HepG2 (cell line): Measurements from ENCODE around the gene CAPRIN2. TPM values are rescaled to one million over a fixed set of nuclear protein-coding genes. Genes with fewer than 3 reads are reported as not detected.

Experiments
- AHR ChIP-seq: IDR thresholded peaks from 2 replicates; pipeline ENCODE4 v1.6.1; 2018; ENCODE audit warnings: missing genetic modification reagents, missing compliant biosample characterization
- ARNT2 ChIP-seq: sonication (generic); formaldehyde crosslinking; IDR thresholded peaks from 2 replicates; pipeline ENCODE4 v1.8.0; 2022; ENCODE audit warnings: mild to moderate bottlenecking, low read depth, missing genetic modification reagents, moderate library complexity
- EEA1 ChIP-seq: sonication (generic); formaldehyde crosslinking; IDR thresholded peaks from 2 replicates; pipeline ENCODE4 v1.5.1; 2020; ENCODE audit warnings: mild to moderate bottlenecking, missing genetic modification reagents, borderline replicate concordance
- JDP2 ChIP-seq: sonication (generic); formaldehyde crosslinking; IDR thresholded peaks from 2 replicates; pipeline ENCODE4 v1.8.1; 2022; ENCODE audit warnings: missing genetic modification reagents, borderline replicate concordance
- KLF15 ChIP-seq: sonication (generic); formaldehyde crosslinking; IDR thresholded peaks from 2 replicates; pipeline ENCODE4 v1.8.1; 2023; ENCODE audit warnings: borderline replicate concordance, mild to moderate bottlenecking, inconsistent platforms, missing genetic modification reagents, mixed read lengths
- MZF1 ChIP-seq: sonication (generic); formaldehyde crosslinking; IDR thresholded peaks from 2 replicates; pipeline ENCODE4 v1.8.1; 2023; ENCODE audit warnings: mild to moderate bottlenecking, missing genetic modification reagents, borderline replicate concordance
- NPAS2 ChIP-seq: sonication (generic); formaldehyde crosslinking; IDR thresholded peaks from 2 replicates; pipeline ENCODE4 v1.8.0; 2022; ENCODE audit warnings: mild to moderate bottlenecking, missing genetic modification reagents, borderline replicate concordance
- NR2F1 ChIP-seq, 2 experiments: fragments of 450-650 bp in 1 of 2; formaldehyde crosslinking in 1 of 2; IDR thresholded peaks; 2 replicates each; pipeline versions ENCODE4 v1.5.0 to v1.6.1; 2016 to 2020; ENCODE audit warnings: mild to moderate bottlenecking in 1 of 2, missing compliant biosample characterization in 1 of 2, missing genetic modification reagents in 1 of 2, moderate library complexity in 1 of 2
- PTBP1 ChIP-seq: fragments of 200-400 bp; formaldehyde crosslinking; IDR thresholded peaks from 2 replicates; pipeline ENCODE4 v1.6.1; 2018; ENCODE audit warnings: low read length, low read depth; ENCODE audit not compliant: poor library complexity, severe bottlenecking
- RBAK ChIP-seq: sonication (generic); formaldehyde crosslinking; IDR thresholded peaks from 2 replicates; pipeline ENCODE4 v1.5.1; 2020; ENCODE audit warnings: mild to moderate bottlenecking, missing genetic modification reagents
- SIN3B ChIP-seq: fragments of 150-350 bp; IDR thresholded peaks from 2 replicates; pipeline ENCODE4 v1.6.1; 2014; ENCODE audit warnings: low read length
- SP2 ChIP-seq: sonication (generic); formaldehyde crosslinking; IDR thresholded peaks from 2 replicates; pipeline ENCODE4 v1.5.1; 2020; ENCODE audit warnings: mild to moderate bottlenecking, missing genetic modification reagents
- ZFP37 ChIP-seq: sonication (generic); formaldehyde crosslinking; IDR thresholded peaks from 2 replicates; pipeline ENCODE4 v1.4.0; 2020; ENCODE audit warnings: missing genetic modification reagents, borderline replicate concordance
- polyA plus RNA-seq, 8 experiments: library from polyadenylated mRNA; depleted of rRNA in 3 of 8; stranded (reverse) in 7 of 8; unstranded in 1 of 8; fragments of >200 nt; fragmentation: Illumina TruSeq in 4 of 8; extraction: Trizol in 4 of 8; gene quantifications; 2 replicates each; pipeline versions ENCODE4 v1.2.1 to v1.2.3, GENCODE V29; 2011 to 2016; ENCODE audit warnings: low read depth in 4 of 8, missing spikeins in 1 of 8, mixed read lengths in 1 of 8; ENCODE audit not compliant: insufficient read depth in 1 of 8
- total RNA-seq, 5 experiments: library from RNA; depleted of rRNA; stranded (reverse); fragments of >200 nt; fragmentation: Illumina TruSeq; extraction: Trizol; gene quantifications; 2 replicates each; pipeline ENCODE4 v1.2.3, GENCODE V29; 2016; ENCODE audit warnings: low read depth in 1 of 5
- TF ChIP-seq, protein P1 (sequence below): sonication (generic); formaldehyde crosslinking; IDR thresholded peaks from 2 replicates; pipeline ENCODE4 v1.5.0; 2020; ENCODE audit warnings: missing genetic modification reagents
- TF ChIP-seq, protein P2 (sequence below): sonication (generic); formaldehyde crosslinking; IDR thresholded peaks from 2 replicates; pipeline ENCODE4 v1.8.1; 2023; ENCODE audit warnings: mild to moderate bottlenecking, missing genetic modification reagents
- TF ChIP-seq, protein P3 (sequence below): sonication (generic); formaldehyde crosslinking; IDR thresholded peaks from 2 replicates; pipeline ENCODE4 v1.5.1; 2020; ENCODE audit warnings: missing genetic modification reagents, mild to moderate bottlenecking, borderline replicate concordance
- TF ChIP-seq, protein P4 (sequence below): sonication (generic); formaldehyde crosslinking; IDR thresholded peaks from 2 replicates; pipeline ENCODE4 v1.8.0; 2022; ENCODE audit warnings: mild to moderate bottlenecking, missing genetic modification reagents
- TF ChIP-seq, protein P5 (sequence below): sonication (generic); formaldehyde crosslinking; IDR thresholded peaks from 2 replicates; pipeline ENCODE4 v1.8.1; 2023; ENCODE audit warnings: missing genetic modification reagents, inconsistent platforms, borderline replicate concordance

Gene CAPRIN2
- total and polyA plus RNA-seq, 2 of the 13 experiments (the other 11 are each of a cell fraction or from before 2014, with no cell fraction given): 21.7 to 30.6 TPM

DNA sequence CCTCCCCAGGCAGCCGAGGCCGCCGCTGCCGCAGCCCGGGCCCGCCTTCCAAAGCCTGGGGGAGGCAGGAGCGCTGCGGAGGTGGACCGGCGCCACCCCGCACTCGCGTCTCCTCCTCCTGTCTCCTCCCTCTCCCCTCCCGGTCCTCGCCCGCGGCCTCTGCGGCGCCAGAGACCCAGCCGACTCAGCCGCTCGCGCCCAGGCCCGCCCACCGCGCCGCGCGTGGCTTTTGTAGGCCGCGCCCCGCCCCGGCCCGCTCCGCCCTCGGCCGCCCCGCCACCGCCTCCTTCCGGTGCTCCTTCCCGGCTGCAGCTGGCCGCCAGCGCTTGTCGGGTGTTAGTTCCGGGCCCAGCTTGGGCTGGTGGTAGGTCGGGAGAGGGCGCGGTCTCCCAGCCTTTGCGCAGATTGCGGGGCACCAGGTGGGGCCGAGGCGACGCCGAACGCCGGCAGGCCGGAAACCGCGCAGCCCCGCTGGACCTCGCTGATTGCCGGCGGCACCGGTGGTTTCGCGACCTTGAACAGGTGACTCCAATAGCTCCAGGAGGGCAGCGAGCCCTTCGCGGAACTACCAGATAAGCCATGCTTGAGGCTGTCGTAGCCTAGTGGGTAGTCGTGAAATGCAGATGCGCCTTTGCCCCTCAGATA is at the start of gene CAPRIN2 (continued):
- TF ChIP-seq KLF15: 0 out of 2 replicates have a peak, but pooled peaks have one; percentile 42
- TF ChIP-seq NPAS2 (CRISPR knock-in tag): no peak
- peak; percentile 84 for TF ChIP-seq ARNT2
- TF ChIP-seq, protein P1, sequence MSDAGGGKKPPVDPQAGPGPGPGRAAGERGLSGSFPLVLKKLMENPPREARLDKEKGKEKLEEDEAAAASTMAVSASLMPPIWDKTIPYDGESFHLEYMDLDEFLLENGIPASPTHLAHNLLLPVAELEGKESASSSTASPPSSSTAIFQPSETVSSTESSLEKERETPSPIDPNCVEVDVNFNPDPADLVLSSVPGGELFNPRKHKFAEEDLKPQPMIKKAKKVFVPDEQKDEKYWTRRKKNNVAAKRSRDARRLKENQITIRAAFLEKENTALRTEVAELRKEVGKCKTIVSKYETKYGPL (CRISPR knock-in tag): no peak
- no peak; the same call in 1 of the 2 replicates for TF ChIP-seq MZF1 (CRISPR knock-in tag)
- no peak for TF ChIP-seq SIN3B
- no peak for TF ChIP-seq EEA1
- peak; percentile 61 for TF ChIP-seq SP2 (CRISPR knock-in tag)
- no peak for TF ChIP-seq ZFP37 (CRISPR knock-in tag)
- TF ChIP-seq, protein P2, sequence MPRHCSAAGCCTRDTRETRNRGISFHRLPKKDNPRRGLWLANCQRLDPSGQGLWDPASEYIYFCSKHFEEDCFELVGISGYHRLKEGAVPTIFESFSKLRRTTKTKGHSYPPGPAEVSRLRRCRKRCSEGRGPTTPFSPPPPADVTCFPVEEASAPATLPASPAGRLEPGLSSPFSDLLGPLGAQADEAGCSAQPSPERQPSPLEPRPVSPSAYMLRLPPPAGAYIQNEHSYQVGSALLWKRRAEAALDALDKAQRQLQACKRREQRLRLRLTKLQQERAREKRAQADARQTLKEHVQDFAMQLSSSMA (CRISPR knock-in tag): 0 out of 2 replicates have a peak, but pooled peaks have one; percentile 28
- TF ChIP-seq, protein P3, sequence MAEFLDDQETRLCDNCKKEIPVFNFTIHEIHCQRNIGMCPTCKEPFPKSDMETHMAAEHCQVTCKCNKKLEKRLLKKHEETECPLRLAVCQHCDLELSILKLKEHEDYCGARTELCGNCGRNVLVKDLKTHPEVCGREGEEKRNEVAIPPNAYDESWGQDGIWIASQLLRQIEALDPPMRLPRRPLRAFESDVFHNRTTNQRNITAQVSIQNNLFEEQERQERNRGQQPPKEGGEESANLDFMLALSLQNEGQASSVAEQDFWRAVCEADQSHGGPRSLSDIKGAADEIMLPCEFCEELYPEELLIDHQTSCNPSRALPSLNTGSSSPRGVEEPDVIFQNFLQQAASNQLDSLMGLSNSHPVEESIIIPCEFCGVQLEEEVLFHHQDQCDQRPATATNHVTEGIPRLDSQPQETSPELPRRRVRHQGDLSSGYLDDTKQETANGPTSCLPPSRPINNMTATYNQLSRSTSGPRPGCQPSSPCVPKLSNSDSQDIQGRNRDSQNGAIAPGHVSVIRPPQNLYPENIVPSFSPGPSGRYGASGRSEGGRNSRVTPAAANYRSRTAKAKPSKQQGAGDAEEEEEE (CRISPR knock-in tag): peak; percentile 60; the same call in 1 of the 2 replicates
- TF ChIP-seq, protein P4, sequence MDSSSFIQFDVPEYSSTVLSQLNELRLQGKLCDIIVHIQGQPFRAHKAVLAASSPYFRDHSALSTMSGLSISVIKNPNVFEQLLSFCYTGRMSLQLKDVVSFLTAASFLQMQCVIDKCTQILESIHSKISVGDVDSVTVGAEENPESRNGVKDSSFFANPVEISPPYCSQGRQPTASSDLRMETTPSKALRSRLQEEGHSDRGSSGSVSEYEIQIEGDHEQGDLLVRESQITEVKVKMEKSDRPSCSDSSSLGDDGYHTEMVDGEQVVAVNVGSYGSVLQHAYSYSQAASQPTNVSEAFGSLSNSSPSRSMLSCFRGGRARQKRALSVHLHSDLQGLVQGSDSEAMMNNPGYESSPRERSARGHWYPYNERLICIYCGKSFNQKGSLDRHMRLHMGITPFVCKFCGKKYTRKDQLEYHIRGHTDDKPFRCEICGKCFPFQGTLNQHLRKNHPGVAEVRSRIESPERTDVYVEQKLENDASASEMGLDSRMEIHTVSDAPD (CRISPR knock-in tag): peak; percentile 96
- TF ChIP-seq, protein P5, sequence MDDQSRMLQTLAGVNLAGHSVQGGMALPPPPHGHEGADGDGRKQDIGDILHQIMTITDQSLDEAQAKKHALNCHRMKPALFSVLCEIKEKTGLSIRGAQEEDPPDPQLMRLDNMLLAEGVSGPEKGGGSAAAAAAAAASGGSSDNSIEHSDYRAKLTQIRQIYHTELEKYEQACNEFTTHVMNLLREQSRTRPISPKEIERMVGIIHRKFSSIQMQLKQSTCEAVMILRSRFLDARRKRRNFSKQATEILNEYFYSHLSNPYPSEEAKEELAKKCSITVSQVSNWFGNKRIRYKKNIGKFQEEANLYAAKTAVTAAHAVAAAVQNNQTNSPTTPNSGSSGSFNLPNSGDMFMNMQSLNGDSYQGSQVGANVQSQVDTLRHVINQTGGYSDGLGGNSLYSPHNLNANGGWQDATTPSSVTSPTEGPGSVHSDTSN (CRISPR knock-in tag): no peak
- no peak; the same call in 1 of the 2 replicates for TF ChIP-seq AHR (CRISPR knock-in tag)
- peak; percentile 87 for TF ChIP-seq PTBP1
- no peak; the same call in 1 of the 2 replicates for TF ChIP-seq RBAK
- no peak for TF ChIP-seq NR2F1 (CRISPR knock-in tag; IDR thresholded peaks at IDR 0.05)
- TF ChIP-seq JDP2: no peak; the same call in 1 of the 2 replicates
